A549 treated with AZD2906 at 1 μM for 4 hours (cell line): ENCODE measurements around the gene C2CD2. TPM values are rescaled to one million over a fixed set of nuclear protein-coding genes. Genes with fewer than 3 reads are reported as not detected.

Source experiments
- total RNA-seq: library from RNA; stranded (reverse); fragments of 200-300 nt; extraction: Qiagen RNA extraction; gene quantifications from 5 replicates; pipeline ENCODE4 v1.2.3, GENCODE V29; 2022

The C2CD2 gene
- total RNA-seq, result 5.8 to 7.4 TPM (median 6.4 TPM) in 5 replicates

GRCh38 chr21:41953831-41954653 lies at the start of gene C2CD2:
C2CD2 (minus strand) TSS chr21:41954018; CDS start chr21:41953648, 370 bp downstream.

DNA sequence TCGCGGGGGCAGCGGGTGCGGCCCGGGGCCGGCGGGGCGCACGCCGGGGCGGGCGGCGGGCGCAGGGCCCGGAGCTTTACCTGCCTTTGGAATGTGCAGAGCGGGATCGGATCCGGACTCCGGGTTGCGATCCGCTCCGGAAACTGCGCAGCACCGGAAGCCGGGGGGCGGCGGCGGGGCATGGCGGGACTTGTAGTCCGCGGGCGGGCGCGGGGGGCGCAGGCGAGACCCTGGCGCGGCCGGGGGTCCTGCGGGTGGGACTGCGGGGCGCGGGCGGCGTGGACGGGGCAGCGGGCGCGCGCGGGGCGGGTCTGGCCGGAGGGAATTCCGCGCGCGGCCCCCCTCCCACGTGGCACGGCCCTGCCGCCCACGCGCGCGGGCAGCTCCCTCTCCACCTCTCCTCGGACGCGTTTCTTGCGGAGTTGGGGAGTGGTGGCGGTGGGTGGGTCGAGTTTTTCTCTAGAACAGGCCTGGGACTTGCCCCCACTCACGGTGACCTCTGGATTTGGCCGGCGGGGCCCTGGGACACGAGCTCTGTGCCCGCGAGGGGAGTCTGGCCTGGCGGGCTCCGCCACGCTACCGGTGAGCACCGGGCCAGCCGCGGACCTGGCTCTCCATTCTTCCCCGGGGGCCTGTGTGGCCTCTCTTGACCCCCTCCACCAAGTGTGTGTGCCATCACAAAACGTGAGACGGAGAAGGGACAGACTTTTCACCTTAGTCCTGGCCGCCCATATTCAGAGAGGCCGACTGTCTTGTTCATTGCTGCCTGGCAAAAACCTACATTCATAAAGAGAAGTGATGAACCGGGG lies 74.4 kb downstream of the C2CD2 start, which contains the start of gene PRDM15:
PRDM15 (minus strand) TSS at position 155 of the 809 bp plus-strand sequence. CDS start 18,981 bp downstream, outside the sequence.

Other genes starting within 250 kb of the C2CD2 start
- 15.7 to 20.3 TPM (median 18.9 TPM) in 5 replicates for gene RIPK4, start 187.0 kb downstream of the C2CD2 start, total RNA-seq
- gene PRDM15, start 74.7 kb downstream of the C2CD2 start, total RNA-seq, result 2.3 to 3.2 TPM (median 3.0 TPM) in 5 replicates
- gene ZBTB21, start 56.3 kb upstream of the C2CD2 start, total RNA-seq, result 4.3 to 5.6 TPM (median 4.9 TPM) in 5 replicates
- not detected in 5 replicates for gene UMODL1, start 117.3 kb upstream of the C2CD2 start, total RNA-seq